HUES6 (cell line): ENCODE measurements around the gene PHYHD1.

Experiments used
- H3K27ac ChIP-seq: 2 replicates; pipeline ENCODE4 v1.7.0; 2013; ENCODE audit warnings: low read depth, mild to moderate bottlenecking, low read length, inconsistent platforms
- H3K27me3 ChIP-seq: 2 replicates; pipeline ENCODE4 v1.6.1; 2013; ENCODE audit warnings: low read length; ENCODE audit not compliant: control insufficient read depth, insufficient read depth
- H3K36me3 ChIP-seq: 2 replicates; pipeline ENCODE4 v1.6.1; 2013; ENCODE audit warnings: low read length; ENCODE audit not compliant: control insufficient read depth, insufficient read depth
- H3K4me1 ChIP-seq: 2 replicates; pipeline ENCODE4 v1.6.1; 2013; ENCODE audit warnings: low read length; ENCODE audit not compliant: control insufficient read depth, insufficient read depth
- H3K4me3 ChIP-seq: 2 replicates; pipeline ENCODE4 v1.5.1; 2013; ENCODE audit warnings: low read depth, low read length
- H3K9ac ChIP-seq: one replicate; pipeline ENCODE4 v1.6.1; 2013; ENCODE audit warnings: mild to moderate bottlenecking, low read length
- H3K9me3 ChIP-seq: 2 replicates; pipeline ENCODE4 v1.6.1; 2013; ENCODE audit warnings: low read depth, low read length; ENCODE audit not compliant: control insufficient read depth, insufficient read depth

PHYHD1 gene

GRCh38 chr9:128927731-128928411, 7.1 kb downstream of the PHYHD1 start:
- no peak overlapping the region for H3K4me3 ChIP-seq
- no peak overlapping the region for H3K27ac ChIP-seq
- H3K9ac ChIP-seq: no peak overlapping the region
- no peaks in the 10 kb centered on the region for H3K9me3 ChIP-seq
- no peaks in the 10 kb centered on the region for H3K27me3 ChIP-seq
- H3K4me1 ChIP-seq: peaks cover 2% of the 10 kb centered on the region; the same call in 1 of the 2 replicates
- H3K36me3 ChIP-seq: no peaks in the 10 kb centered on the region

GRCh38 chr9:128928624-128929023, 7.8 kb downstream of the PHYHD1 start:
- Histone ChIP-seq H3K9ac (no peak overlapping the region), H3K36me3 (no peaks in the 10 kb centered on the region), H3K4me1 (peaks cover 2% of the 10 kb centered on the region; the same call in 1 of the 2 replicates), H3K9me3 (no peaks in the 10 kb centered on the region), H3K4me3 (no peak overlapping the region), H3K27me3 (no peaks in the 10 kb centered on the region), H3K27ac (no peak overlapping the region)

- H3K4me1 ChIP-seq: peaks cover 2% of the 10 kb centered on the region; the same call in 1 of the 2 replicates
- H3K4me3 ChIP-seq: no peak overlapping the region
- H3K36me3 ChIP-seq: no peaks in the 10 kb centered on the region
- H3K9ac ChIP-seq: no peak overlapping the region
- H3K27ac ChIP-seq: no peak overlapping the region
- H3K9me3 ChIP-seq: no peaks in the 10 kb centered on the region
- H3K27me3 ChIP-seq: no peaks in the 10 kb centered on the region
Measured at GRCh38 chr9:128929560-128929959, 8.8 kb downstream of the PHYHD1 start.

GRCh38 chr9:128933731-128934130, 12.9 kb downstream of the PHYHD1 start:
- no peaks in the 10 kb centered on the region for H3K4me1 ChIP-seq
- no peaks in the 10 kb centered on the region for H3K27me3 ChIP-seq
- H3K9me3 ChIP-seq: no peaks in the 10 kb centered on the region
- H3K36me3 ChIP-seq: no peaks in the 10 kb centered on the region; the same call in 1 of the 2 replicates
- H3K4me3 ChIP-seq: no peak overlapping the region
- no peak overlapping the region for H3K9ac ChIP-seq
- no peak overlapping the region for H3K27ac ChIP-seq

- Histone ChIP-seq H3K36me3 (no peaks in the 10 kb centered on the region; the same call in 1 of the 2 replicates), H3K9me3 (no peaks in the 10 kb centered on the region), H3K4me3 (no peak overlapping the region), H3K27ac (no peak overlapping the region), H3K4me1 (no peaks in the 10 kb centered on the region), H3K9ac (no peak overlapping the region), H3K27me3 (no peaks in the 10 kb centered on the region)
Measured at GRCh38 chr9:128936171-128936865, 15.5 kb downstream of the PHYHD1 start.

- H3K27me3 ChIP-seq: no peaks in the 10 kb centered on the region
- no peaks in the 10 kb centered on the region for H3K4me1 ChIP-seq
- H3K9me3 ChIP-seq: no peaks in the 10 kb centered on the region
- no peak overlapping the region for H3K9ac ChIP-seq
- peaks cover 3% of the 10 kb centered on the region; the same call in 1 of the 2 replicates for H3K36me3 ChIP-seq
- no peak overlapping the region for H3K4me3 ChIP-seq
- H3K27ac ChIP-seq: no peak overlapping the region
Measured at GRCh38 chr9:128937310-128938165, 16.8 kb downstream of the PHYHD1 start.

GRCh38 chr9:128940271-128940921, 19.6 kb downstream of the PHYHD1 start:
- no peak overlapping the region for H3K9ac ChIP-seq
- H3K9me3 ChIP-seq: no peaks in the 10 kb centered on the region
- no peaks in the 10 kb centered on the region for H3K27me3 ChIP-seq
- H3K36me3 ChIP-seq: peaks cover 5% of the 10 kb centered on the region; the same call in 1 of the 2 replicates
- no peak overlapping the region for H3K4me3 ChIP-seq
- H3K27ac ChIP-seq: no peak overlapping the region
- H3K4me1 ChIP-seq: no peaks in the 10 kb centered on the region

- no peak overlapping the region for H3K9ac ChIP-seq
- no peaks in the 10 kb centered on the region for H3K9me3 ChIP-seq
- peaks cover 12% of the 10 kb centered on the region for H3K36me3 ChIP-seq
- no peak overlapping the region for H3K4me3 ChIP-seq
- H3K4me1 ChIP-seq: no peaks in the 10 kb centered on the region; the same call in 1 of the 2 replicates
- no peak overlapping the region for H3K27ac ChIP-seq
- no peaks in the 10 kb centered on the region for H3K27me3 ChIP-seq
Measured at GRCh38 chr9:128940946-128941755, 20.4 kb downstream of the PHYHD1 start.

- H3K27ac ChIP-seq: no peak overlapping the region
- no peaks in the 10 kb centered on the region for H3K9me3 ChIP-seq
- peaks cover 7% of the 10 kb centered on the region for H3K4me1 ChIP-seq
- H3K4me3 ChIP-seq: no peak overlapping the region
- peaks cover 12% of the 10 kb centered on the region for H3K36me3 ChIP-seq
- no peak overlapping the region for H3K9ac ChIP-seq
- H3K27me3 ChIP-seq: no peaks in the 10 kb centered on the region
Measured at GRCh38 chr9:128943832-128944620, 23.2 kb downstream of the PHYHD1 start.
